Adrenal gland (tissue), 12 donors: Measurements from ENCODE around the gene CD59. TPM values are rescaled to one million over a fixed set of nuclear protein-coding genes. Genes with fewer than 3 reads are reported as not detected.
A peak's percentile ranks its signal among the peaks of the same experiment; 100 is the strongest.

ENCODE experiments used
- DNase-seq, 7 donors: peaks; one replicate each; pipeline ENCODE4 v3.0.0-alpha.2; 2019 to 2020
- H3K27ac ChIP-seq, 5 donors: fragments of 200-600 bp; sonication (generic) in 4 of 5; 1 replicate in 3 of 5; 2 replicates in 2 of 5; pipeline versions ENCODE4 v1.5.1 to v1.8.0; 2016 to 2020; ENCODE audit warnings: mild to moderate bottlenecking in 1 of 5
- H3K27me3 ChIP-seq: fragments of 200-600 bp; 2 replicates; pipeline ENCODE4 v1.8.0; 2021
- H3K36me3 ChIP-seq, 2 donors: fragments of 200-600 bp; replicated peaks in 1 of 2; 1 replicate in 1 of 2; 2 replicates in 1 of 2; pipeline versions ENCODE4 v1.5.1 to v1.8.0; 2018 to 2022
- H3K4me1 ChIP-seq, 2 donors: fragments of 200-600 bp; replicated peaks in 1 of 2; 1 replicate in 1 of 2; 2 replicates in 1 of 2; pipeline versions ENCODE4 v1.5.1 to v1.8.0; 2018 to 2021
- H3K4me3 ChIP-seq, 4 donors: fragments of 200-600 bp; sonication (generic) in 3 of 4; one replicate each; pipeline ENCODE4 v1.5.1; 2016 to 2018
- H3K9me3 ChIP-seq, 3 donors: fragments of 200-600 bp; sonication (generic) in 1 of 3; replicated peaks in 1 of 3; 1 replicate in 2 of 3; 2 replicates in 1 of 3; pipeline versions ENCODE4 v1.5.1 to v1.8.0; 2016 to 2021
- POLR2A ChIP-seq, 2 donors: fragments of 450-650 bp; IDR thresholded peaks; one replicate each; pipeline ENCODE4 v1.6.1; 2017; ENCODE audit warnings: antibody characterized with exemption in 2 of 2, mild to moderate bottlenecking in 2 of 2, moderate library complexity in 1 of 2
- WGBS, 4 donors: extraction: QIAGEN DNeasy Blood & Tissue Kit in 2 of 4; methylation state at CpG; one replicate each; pipeline versions ENCODE4 v1.1.5 to v1.1.7; 2013 to 2017; 5-methylcytosine and 5-hydroxymethylcytosine counted together
- intact Hi-C, 2 donors: fragments of 100-400 bp; cut with DNase I; formaldehyde crosslinking; loops; one replicate each; pipeline versions ENCODE4 v1.14.1 to v1.15.0; 2022 to 2023
- polyA plus RNA-seq, 3 donors: library from polyadenylated mRNA; stranded (reverse); fragments of 200-250 nt in 2 of 3; fragments of 350-450 nt in 1 of 3; fragmentation: Illumina TruSeq in 1 of 3; extraction: RNeasy Lipid Tissue Mini Kit (QIAGEN cat#74804) in 1 of 3; gene quantifications; one replicate each; pipeline ENCODE4 v1.2.3, GENCODE V29; 2013 to 2014
- total RNA-seq, 9 donors: library from RNA; depleted of rRNA in 4 of 9; stranded (reverse); fragments of >200 nt in 4 of 9; fragments of 120-200 nt in 1 of 9; fragmentation: NEBNext Ultra II Directional in 1 of 9; extraction: Animal tissue kit (Norgen Biotek cat#: 25700) in 1 of 9; gene quantifications; one replicate each; pipeline versions ENCODE4 v1.1.0 to v1.2.4, GENCODE V29; 2013 to 2023
- TF ChIP-seq, protein P1 (sequence below), 6 experiments: fragments of 450-650 bp in 4 of 6; fragments of 200-600 bp in 2 of 6; sonication (generic) in 1 of 6; IDR thresholded peaks; 1 replicate in 5 of 6; 2 replicates in 1 of 6; pipeline versions ENCODE4 v1.5.1 to v1.8.0; 2016 to 2021; ENCODE audit warnings: antibody characterized with exemption in 6 of 6, mild to moderate bottlenecking in 2 of 6, moderate library complexity in 1 of 6
- donor health status: healthy with polysubstance abuse.
- donor health status: Bipolar disorder and iron deficiency.
- donor health status: DM: yes; HTN: yes; CAD: no.
- donor health status: DM: no; HTN: no; CAD: no.
- donor health status: DM: no; HTN: no; CAD: no.
- donor health status: DM: yes; HTN: yes; CAD: no.

Gene CD59
- total and polyA plus RNA-seq, 12 donors: 59.5 to 562 (median 405) TPM

DNA sequence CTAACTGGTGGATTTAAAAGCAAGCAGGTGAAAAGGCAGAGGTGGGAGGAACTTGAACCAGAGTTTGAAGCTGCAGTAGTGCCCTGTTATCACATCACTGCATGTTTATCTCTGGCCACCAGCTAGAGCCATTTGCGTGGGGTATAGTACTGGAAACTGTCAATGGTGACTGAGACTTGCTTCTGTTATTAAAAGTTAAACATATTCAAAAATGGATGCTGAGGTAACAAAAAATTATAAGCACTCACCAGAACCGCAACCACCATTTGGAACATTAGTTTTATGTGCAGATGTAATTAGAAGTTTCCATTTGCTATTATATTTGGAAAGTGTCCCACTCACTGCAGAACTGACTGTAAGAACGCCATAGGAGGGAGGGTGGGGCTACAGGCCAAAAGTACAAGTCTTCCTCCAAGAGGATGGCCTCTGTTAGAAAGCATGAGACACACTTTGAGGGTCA lies 1.2 kb upstream of the CD59 start:
- Histone ChIP-seq H3K27me3 (no peaks in the 10 kb centered on the region), H3K4me3 (no peak overlapping the region), H3K27ac (peak overlapping the region in 2 of 5 donors; percentile 83 to 90), H3K36me3 (no peaks in the 10 kb centered on the region), H3K9me3 (no peaks in the 10 kb centered on the region), H3K4me1 (peaks cover 10 to 35% of the 10 kb centered on the region in 2 donors)
- 66 to 82% (median 72%) methylated on average over 3 of the region's 3 CpGs for WGBS, 4 donors
- no peak for DNase-seq
- intact Hi-C loops: no loop called here
- TF ChIP-seq POLR2A (IDR thresholded peaks at IDR 0.05): no peak

DNA sequence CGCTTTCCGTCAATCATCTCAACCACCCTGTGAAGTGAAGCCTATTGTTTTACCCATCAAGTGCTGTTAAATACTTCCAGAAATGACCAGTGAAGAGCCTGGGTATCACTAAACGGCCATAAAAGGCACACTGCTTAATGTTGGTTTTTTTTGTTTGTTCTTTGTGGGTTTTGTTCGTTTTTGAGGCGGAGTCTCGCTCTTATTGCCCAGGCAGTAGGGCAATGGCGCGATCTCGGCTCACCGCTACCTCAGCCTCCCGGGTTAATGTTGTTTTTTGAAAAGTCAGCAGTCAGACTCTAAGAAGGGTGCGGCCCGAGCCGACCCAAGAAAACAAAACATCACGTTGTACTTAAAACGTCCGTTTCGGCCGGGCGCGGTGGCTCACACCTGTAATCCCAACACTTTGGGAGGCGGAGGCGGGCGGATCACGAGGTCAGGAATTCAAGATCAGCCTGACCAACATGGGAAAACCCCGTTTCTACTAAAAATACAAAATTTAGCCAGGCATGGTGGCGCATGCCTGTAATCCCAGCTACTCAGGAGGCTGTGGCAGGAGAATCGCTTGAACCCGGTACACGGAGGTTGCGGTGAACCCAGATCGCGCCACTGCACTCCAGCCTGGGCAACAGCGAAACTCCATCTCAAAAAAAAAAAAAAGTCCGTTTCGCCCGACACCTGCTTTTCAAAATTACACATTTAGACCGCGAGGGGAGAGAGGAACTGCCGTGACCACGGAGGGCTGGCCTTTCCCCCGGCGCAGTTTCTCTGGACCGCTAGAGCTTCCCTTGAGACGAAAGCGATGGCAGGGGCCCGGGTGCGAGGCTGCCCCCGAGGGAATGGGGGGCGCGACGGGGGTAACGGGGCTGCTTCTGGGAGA lies 714 bp downstream of the CD59 start:
- 2 to 7% (median 4%) methylated on average over 37 to 53 of the region's 53 CpGs for WGBS, 4 donors

GRCh38 chr11:33734441-33735270 lies 1.6 kb downstream of the CD59 start:
- H3K4me3 ChIP-seq: peak overlapping the region in 3 of 4 donors; percentile 29 to 81 (median 74)
- H3K36me3 ChIP-seq: no peaks in the 10 kb centered on the region
- H3K9me3 ChIP-seq: no peaks in the 10 kb centered on the region
- intact Hi-C loops: no loop called here
- DNase-seq: peak in 3 of 7 donors; percentile 16 to 37 (median 27)
- 25 to 47% (median 38%) methylated on average over 14 to 15 of the region's 15 CpGs for WGBS, 4 donors
- H3K27me3 ChIP-seq: no peaks in the 10 kb centered on the region
- H3K4me1 ChIP-seq: peaks cover 13 to 52% of the 10 kb centered on the region in 2 donors
- peak overlapping the region in 3 of 5 donors; percentile 83 to 90 (median 83) for H3K27ac ChIP-seq
- TF ChIP-seq, protein P1, sequence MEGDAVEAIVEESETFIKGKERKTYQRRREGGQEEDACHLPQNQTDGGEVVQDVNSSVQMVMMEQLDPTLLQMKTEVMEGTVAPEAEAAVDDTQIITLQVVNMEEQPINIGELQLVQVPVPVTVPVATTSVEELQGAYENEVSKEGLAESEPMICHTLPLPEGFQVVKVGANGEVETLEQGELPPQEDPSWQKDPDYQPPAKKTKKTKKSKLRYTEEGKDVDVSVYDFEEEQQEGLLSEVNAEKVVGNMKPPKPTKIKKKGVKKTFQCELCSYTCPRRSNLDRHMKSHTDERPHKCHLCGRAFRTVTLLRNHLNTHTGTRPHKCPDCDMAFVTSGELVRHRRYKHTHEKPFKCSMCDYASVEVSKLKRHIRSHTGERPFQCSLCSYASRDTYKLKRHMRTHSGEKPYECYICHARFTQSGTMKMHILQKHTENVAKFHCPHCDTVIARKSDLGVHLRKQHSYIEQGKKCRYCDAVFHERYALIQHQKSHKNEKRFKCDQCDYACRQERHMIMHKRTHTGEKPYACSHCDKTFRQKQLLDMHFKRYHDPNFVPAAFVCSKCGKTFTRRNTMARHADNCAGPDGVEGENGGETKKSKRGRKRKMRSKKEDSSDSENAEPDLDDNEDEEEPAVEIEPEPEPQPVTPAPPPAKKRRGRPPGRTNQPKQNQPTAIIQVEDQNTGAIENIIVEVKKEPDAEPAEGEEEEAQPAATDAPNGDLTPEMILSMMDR (IDR thresholded peaks at IDR 0.05): no peak
- no peak for TF ChIP-seq POLR2A (IDR thresholded peaks at IDR 0.05)

More for the DNA sequence above, 714 bp downstream of the CD59 start:
- H3K27ac ChIP-seq: peak overlapping the region; percentile 32 to 90 (median 83)
- H3K4me1 ChIP-seq: peaks cover 13 to 49% of the 10 kb centered on the region in 2 donors
- H3K9me3 ChIP-seq: no peaks in the 10 kb centered on the region
- no peaks in the 10 kb centered on the region for H3K27me3 ChIP-seq
- H3K4me3 ChIP-seq: peak overlapping the region; percentile 29 to 86 (median 78)
- no peak for TF ChIP-seq POLR2A (IDR thresholded peaks at IDR 0.05)
- TF ChIP-seq, protein P1 (IDR thresholded peaks at IDR 0.05): peak in 4 of 6 experiments; percentile 7 to 41 (median 11)
- H3K36me3 ChIP-seq: no peaks in the 10 kb centered on the region
- intact Hi-C loops: no loop called here
- DNase-seq: peak in 6 of 7 donors; percentile 35 to 62 (median 46)

DNA sequence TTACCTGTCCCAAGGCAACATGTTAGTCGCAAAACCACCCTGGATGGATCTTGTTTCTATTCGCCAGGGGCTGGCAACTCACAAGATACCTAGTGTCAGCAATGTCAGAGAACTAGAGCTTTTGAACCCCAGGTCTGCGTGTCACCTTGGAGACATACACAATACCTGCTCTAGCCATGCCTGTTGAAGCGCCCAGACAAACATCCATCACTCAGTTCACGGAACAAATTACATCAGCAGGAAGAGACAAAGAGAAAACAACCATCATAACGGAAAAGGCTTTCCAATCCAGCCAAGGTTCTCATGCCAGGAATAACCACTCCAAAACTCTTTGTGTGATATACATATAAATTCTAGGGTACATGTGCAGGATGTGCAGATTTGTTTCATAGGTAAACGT lies 2.2 kb downstream of the CD59 start:
- H3K36me3 ChIP-seq: no peaks in the 10 kb centered on the region
- intact Hi-C loops: no loop called here
- TF ChIP-seq, protein P1 (IDR thresholded peaks at IDR 0.05): no peak
- no peak for TF ChIP-seq POLR2A (IDR thresholded peaks at IDR 0.05)
- no peak for DNase-seq
- WGBS, 4 donors: 68 to 86% (median 73%) methylated on average over 7 of the region's 7 CpGs
- peak overlapping the region in 1 of 4 donors; percentile 81 for H3K4me3 ChIP-seq
- H3K4me1 ChIP-seq: peaks cover 13 to 52% of the 10 kb centered on the region in 2 donors
- H3K27me3 ChIP-seq: no peaks in the 10 kb centered on the region
- H3K27ac ChIP-seq: peak overlapping the region in 2 of 5 donors; percentile 12 to 83
- no peaks in the 10 kb centered on the region for H3K9me3 ChIP-seq
